K562 (cell line): Measurements from ENCODE around the gene RPN1. TPM values are rescaled to one million over a fixed set of nuclear protein-coding genes. Genes with fewer than 3 reads are reported as not detected.

ENCODE experiments used
- E2F6 ChIP-seq, 2 experiments: IDR thresholded peaks; 2 replicates each; pipeline ENCODE4 v1.6.1; 2011; ENCODE audit warnings: borderline replicate concordance in 1 of 2, control low read depth in 1 of 2, low read depth in 1 of 2, low read length in 1 of 2, mild to moderate bottlenecking in 1 of 2, mixed read lengths in 1 of 2, moderate library complexity in 1 of 2; ENCODE audit not compliant: insufficient read depth in 1 of 2, insufficient read length in 1 of 2, poor library complexity in 1 of 2, severe bottlenecking in 1 of 2; ENCODE audit errors: extremely low read depth in 1 of 2
- FOXK1 ChIP-seq: sonication (generic); formaldehyde crosslinking; IDR thresholded peaks from 2 replicates; pipeline ENCODE4 v1.8.0; 2022; ENCODE audit warnings: missing genetic modification reagents, mild to moderate bottlenecking, borderline replicate concordance
- GATA2 ChIP-seq: sonication (generic); formaldehyde crosslinking; IDR thresholded peaks from 2 replicates; pipeline ENCODE4 v1.4.0; 2020; ENCODE audit warnings: mild to moderate bottlenecking, missing genetic modification reagents
- HMG20B ChIP-seq: fragments of 250-450 bp; sonication (Bioruptor Pico); IDR thresholded peaks from 2 replicates; pipeline ENCODE4 v1.5.0; 2021; ENCODE audit warnings: mild to moderate bottlenecking
- MBD1 ChIP-seq: fragments of 250-450 bp; sonication (Bioruptor Pico); IDR thresholded peaks from 2 replicates; pipeline ENCODE4 v1.8.0; 2022; ENCODE audit warnings: inconsistent platforms
- NCOA6 ChIP-seq: fragments of 450-650 bp; IDR thresholded peaks from 2 replicates; pipeline ENCODE4 v1.6.1; 2017; ENCODE audit warnings: mild to moderate bottlenecking
- PHB2 ChIP-seq: fragments of 450-650 bp; IDR thresholded peaks from 2 replicates; pipeline ENCODE4 v1.6.1; 2017; ENCODE audit warnings: low read depth
- RAD21 ChIP-seq, 2 experiments: fragments of 250-450 bp in 1 of 2; fragments of 450-650 bp in 1 of 2; sonication (Bioruptor Pico) in 1 of 2; formaldehyde crosslinking in 1 of 2; IDR thresholded peaks in 1 of 2; conservative IDR thresholded peaks in 1 of 2; 2 replicates each; pipeline versions ENCODE4 v1.4.0 to v1.8.0; 2020 to 2022; ENCODE audit warnings: mild to moderate bottlenecking in 2 of 2, moderate library complexity in 1 of 2
- SIRT6 ChIP-seq: IDR thresholded peaks from one replicate; pipeline ENCODE4 v1.6.1; 2012; ENCODE audit warnings: low read depth, mild to moderate bottlenecking, control low read depth, inconsistent platforms, low read length, moderate library complexity
- SRSF1 ChIP-seq: fragments of 200-400 bp; formaldehyde crosslinking; IDR thresholded peaks from 2 replicates; pipeline ENCODE4 v1.6.1; 2017; ENCODE audit warnings: mild to moderate bottlenecking, low read depth, low read length, moderate library complexity
- ZNF318 ChIP-seq, 2 experiments: fragments of 450-650 bp; IDR thresholded peaks; 2 replicates each; pipeline ENCODE4 v1.6.1; 2016; ENCODE audit warnings: mild to moderate bottlenecking in 2 of 2, borderline replicate concordance in 1 of 2, low read depth in 1 of 2, moderate library complexity in 1 of 2
- ZNF740 ChIP-seq, 3 experiments: fragments of 200-800 bp in 1 of 3; sonication (Bioruptor generic) in 1 of 3; sonication (generic) in 1 of 3; formaldehyde crosslinking in 1 of 3; IDR thresholded peaks; 2 replicates each; pipeline versions ENCODE4 v1.6.1 to v1.8.0; 2016 to 2022; ENCODE audit warnings: mild to moderate bottlenecking in 2 of 3, missing compliant biosample characterization in 2 of 3, missing genetic modification characterization in 2 of 3, missing genetic modification reagents in 1 of 3
- ZNF778 ChIP-seq: fragments of 450-650 bp; formaldehyde crosslinking; IDR thresholded peaks from 2 replicates; pipeline ENCODE4 v1.4.0; 2020; ENCODE audit warnings: mild to moderate bottlenecking, moderate library complexity
- polyA plus RNA-seq, 8 experiments: library from polyadenylated mRNA; depleted of rRNA in 4 of 8; stranded (reverse) in 5 of 8; unstranded in 3 of 8; fragments of >200 nt; fragmentation: Nextera tagmentation in 2 of 8; fragmentation: Illumina TruSeq in 1 of 8; extraction: Ambion mirVana in 2 of 8; extraction: Trizol in 1 of 8; gene quantifications; 2 replicates each; pipeline versions ENCODE4 v1.2.1 to v1.2.3, GENCODE V29; 2011 to 2014; ENCODE audit warnings: inconsistent platforms in 1 of 8, missing spikeins in 1 of 8
- total RNA-seq, 7 experiments: library from RNA; depleted of rRNA in 6 of 7; stranded (reverse); fragments of >200 nt in 6 of 7; fragmentation: Illumina TruSeq in 2 of 7; extraction: Trizol in 2 of 7; gene quantifications; 2 replicates each; pipeline versions ENCODE4 v1.2.1 to v1.2.3, GENCODE V29; 2011 to 2021; ENCODE audit warnings: low replicate concordance in 1 of 7

Gene RPN1
- total and polyA plus RNA-seq, 9 of the 15 experiments (the other 6 are each of a cell fraction or from before 2014, with no cell fraction given) = 39.5 to 300 (median 148) TPM

GRCh38 chr3:128680603-128681368 is 30.2 kb upstream of the RPN1 start (continued):
- TF ChIP-seq ZNF318 (IDR thresholded peaks at IDR 0.05; ENCODE audit: borderline replicate concordance in 1 of 2, low read depth in 1 of 2) = no peak
- peak; percentile 30 to 55 for TF ChIP-seq E2F6 (IDR thresholded peaks at IDR 0.05; ENCODE audit: borderline replicate concordance in 1 of 2, extremely low read depth in 1 of 2, insufficient read depth in 1 of 2, insufficient read length in 1 of 2, low read depth in 1 of 2, low read length in 1 of 2, poor library complexity in 1 of 2, severe bottlenecking in 1 of 2)
- no peak for TF ChIP-seq NCOA6
- no peak for TF ChIP-seq GATA2 (CRISPR knock-in tag)
- no peak for TF ChIP-seq PHB2
- no peak; the same call in 1 of the 2 replicates for TF ChIP-seq ZNF740 (CRISPR knock-in tag; IDR thresholded peaks at IDR 0.05)
- TF ChIP-seq ZNF740 (tag; IDR thresholded peaks at IDR 0.05) = no peak; a peak in 1 of 4 replicates
- TF ChIP-seq SRSF1 = no peak
- no peak for TF ChIP-seq MBD1 (CRISPR knock-in tag)
- no peak for TF ChIP-seq FOXK1 (CRISPR knock-in tag)
- TF ChIP-seq RAD21 (CRISPR knock-in tag; conservative IDR thresholded peaks at IDR 0.05 in 1 of 2, IDR thresholded peaks at IDR 0.05 in 1 of 2) = peak; percentile 80 to 81
- no peak for TF ChIP-seq ZNF778 (CRISPR knock-in tag)
- no peak for TF ChIP-seq SIRT6
- no peak for TF ChIP-seq HMG20B (CRISPR knock-in tag)
